GM21528 (cell line): ENCODE results near the gene PTPRN2.
"Not testable (repeated sequence)": the region's sequence is repeated elsewhere in the genome, so short reads cannot be mapped to it uniquely, and the experiment has no call there.

Experiments
- ATAC-seq: cut with Tn5 transposase; IDR thresholded peaks from one replicate; pipeline ENCODE4 v1.9.1; 2021; ENCODE audit warnings: mild to moderate bottlenecking, moderate library complexity; ENCODE audit not compliant: unreplicated experiment, low FRiP score

Gene PTPRN2

DNA sequence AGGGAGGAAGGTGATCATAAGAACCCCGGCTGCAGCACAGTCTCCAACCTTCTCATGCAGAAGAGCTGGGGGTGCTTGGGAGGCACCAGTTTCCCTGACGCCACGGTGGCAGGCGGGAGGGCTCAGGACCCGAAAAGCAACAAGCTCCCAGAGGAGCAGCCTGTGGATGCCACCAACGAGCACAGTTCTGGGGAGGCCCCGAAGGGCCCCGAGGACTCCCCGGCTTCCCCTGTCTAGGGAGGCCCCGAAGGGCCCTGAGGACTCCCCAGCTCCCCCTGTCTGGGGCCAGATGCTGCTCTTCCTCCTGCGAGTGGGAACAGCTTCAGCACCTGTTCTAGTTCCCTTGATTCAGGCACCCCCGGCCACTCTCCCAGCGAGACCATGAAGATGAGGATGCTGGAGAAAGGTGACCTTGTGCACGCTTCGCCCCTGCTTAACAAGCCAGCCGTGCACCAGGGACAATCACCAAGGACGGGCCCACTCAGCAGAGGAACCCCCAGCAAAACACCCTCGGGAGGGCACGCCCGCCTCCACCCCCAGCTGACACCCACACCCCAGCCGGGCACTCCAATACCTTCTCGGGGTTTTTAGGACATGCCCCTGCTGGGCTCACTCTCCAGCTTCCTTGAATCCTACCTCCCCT lies 112.5 kb downstream of the PTPRN2 start:
- ATAC-seq: no peak

DNA sequence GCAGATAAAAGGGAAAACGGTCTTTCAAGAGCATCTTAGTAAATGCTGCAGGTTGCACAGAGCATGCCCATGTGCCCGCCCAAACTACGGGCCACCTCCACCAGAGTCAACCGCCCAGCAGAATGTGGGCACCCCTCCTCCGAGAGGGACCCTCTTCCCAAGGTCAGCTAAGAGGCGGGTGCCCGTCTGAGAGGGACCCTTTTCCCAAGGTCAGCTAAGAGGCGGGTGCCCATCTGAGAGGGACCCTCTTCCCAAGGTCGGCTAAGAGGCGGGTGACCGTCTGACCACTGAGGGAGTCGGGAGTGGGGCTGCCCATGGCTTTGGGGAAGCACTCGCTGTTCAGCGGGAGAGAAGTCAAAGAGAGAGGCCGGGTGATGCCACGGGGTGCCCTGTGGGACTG lies 113.1 kb downstream of the PTPRN2 start:
- ATAC-seq: no peak

GRCh38 chr7:158473946-158474345 lies 113.7 kb downstream of the PTPRN2 start:
- ATAC-seq: no peak

DNA sequence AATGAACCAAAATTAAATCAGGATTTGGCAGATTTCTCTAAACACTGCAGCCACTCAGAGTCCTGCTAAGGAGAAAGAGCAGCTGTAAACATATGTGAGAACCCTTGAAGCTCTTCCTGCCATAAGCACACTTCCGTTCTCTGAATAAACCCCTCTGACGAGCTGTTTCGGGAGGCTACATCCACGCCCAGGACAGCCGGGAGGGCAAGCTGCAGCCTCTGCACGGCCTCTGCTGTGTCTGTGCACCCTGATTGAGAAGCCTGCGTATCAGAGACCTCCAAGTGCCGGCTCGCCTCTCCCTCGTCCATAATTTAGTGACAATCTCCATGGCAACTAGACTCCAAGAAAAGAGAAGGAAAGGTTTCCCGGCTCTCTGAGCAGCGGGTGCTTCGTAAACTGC lies 114.4 kb downstream of the PTPRN2 start:
- no peak for ATAC-seq

- no peak for ATAC-seq
These were observed 115.0 kb downstream of the PTPRN2 start for GRCh38 chr7:158472596-158472995.

GRCh38 chr7:158471716-158472115 lies 115.9 kb downstream of the PTPRN2 start:
- ATAC-seq: no peak

DNA sequence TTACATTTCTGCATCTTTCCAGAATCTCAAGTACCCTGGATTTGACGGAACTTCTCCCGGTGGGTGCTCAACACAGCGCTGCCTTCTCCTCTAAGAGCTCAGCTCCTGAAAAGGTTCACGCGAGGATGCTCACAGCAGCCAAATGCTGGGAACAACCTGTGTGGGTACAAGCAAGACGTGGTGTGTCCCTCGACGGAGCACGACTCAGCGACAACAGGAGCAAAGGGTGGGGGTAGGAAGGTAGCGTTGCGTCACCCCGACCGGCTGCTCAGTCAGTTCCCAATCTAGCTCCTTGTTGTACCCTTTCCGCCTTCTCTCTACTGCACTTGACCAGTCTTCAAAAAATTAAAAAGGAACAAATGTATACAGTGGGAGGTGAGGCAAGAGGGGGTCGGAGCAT lies 117.3 kb downstream of the PTPRN2 start:
- ATAC-seq: no peak

- no peak for ATAC-seq
These were observed 118.1 kb downstream of the PTPRN2 start for GRCh38 chr7:158469396-158470051.

DNA sequence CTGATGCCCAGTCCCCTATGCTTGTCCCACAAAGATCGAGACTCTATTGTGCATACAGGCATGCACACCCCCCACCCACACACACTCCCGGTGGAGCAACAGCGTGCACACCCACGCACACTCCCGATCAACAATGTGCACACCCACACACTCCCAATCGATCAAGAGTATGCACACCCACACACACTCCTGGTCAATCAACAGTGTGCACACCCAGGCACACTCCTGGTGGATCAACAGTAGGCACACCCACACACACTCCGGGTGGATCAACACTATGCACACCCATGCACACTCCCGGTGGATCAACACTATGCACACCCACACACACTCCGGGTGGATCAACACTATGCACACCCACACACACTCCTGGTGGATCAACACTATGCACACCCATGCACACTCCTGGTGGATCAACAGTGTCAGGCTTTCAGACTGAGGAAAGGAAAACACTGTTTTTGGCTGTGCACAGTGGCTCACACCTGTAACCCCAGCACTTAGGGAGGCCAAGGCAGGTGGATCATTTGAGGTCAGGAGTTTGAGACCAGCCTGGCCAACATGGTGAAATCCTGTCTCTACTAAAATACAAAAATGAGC lies 118.8 kb downstream of the PTPRN2 start:
- ATAC-seq: no peak

DNA sequence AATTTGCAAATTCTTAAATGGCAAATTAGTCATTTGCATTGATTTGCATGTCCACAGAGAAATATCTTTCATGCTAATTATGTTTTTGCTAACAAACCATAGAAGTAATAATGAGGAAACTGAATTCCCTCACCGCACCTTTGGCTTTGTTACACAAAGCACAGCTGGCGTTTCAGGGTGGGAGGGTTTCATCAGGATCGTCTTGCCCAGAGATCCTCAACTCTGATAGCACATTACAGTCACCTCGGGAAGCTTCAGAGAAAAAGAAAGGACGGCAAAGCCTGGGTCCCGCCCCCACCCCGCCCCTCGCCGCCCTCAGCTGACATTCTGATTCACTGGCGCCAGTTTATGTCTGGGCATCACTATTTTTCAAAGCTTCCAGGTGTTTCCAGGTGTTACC lies 119.4 kb downstream of the PTPRN2 start:
- ATAC-seq: no peak

- ATAC-seq: no peak
These were observed 120.1 kb downstream of the PTPRN2 start for GRCh38 chr7:158467562-158467961.

DNA sequence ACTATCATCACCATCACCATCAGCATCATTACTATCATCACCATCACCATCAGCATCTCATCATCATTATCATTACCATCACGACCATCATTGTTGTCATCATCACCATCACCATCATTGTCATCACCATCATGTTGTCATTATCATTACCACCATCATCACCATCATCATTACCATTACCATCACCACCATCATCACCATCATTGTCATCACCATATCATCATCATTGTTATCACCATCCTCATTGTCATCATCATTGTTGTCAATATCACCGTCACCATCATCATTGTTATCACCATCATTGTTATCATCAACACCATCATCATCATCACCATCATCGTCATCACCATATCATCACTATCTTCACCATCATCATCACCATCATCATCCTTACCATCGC lies 124.3 kb downstream of the PTPRN2 start:
- no peak for ATAC-seq

DNA sequence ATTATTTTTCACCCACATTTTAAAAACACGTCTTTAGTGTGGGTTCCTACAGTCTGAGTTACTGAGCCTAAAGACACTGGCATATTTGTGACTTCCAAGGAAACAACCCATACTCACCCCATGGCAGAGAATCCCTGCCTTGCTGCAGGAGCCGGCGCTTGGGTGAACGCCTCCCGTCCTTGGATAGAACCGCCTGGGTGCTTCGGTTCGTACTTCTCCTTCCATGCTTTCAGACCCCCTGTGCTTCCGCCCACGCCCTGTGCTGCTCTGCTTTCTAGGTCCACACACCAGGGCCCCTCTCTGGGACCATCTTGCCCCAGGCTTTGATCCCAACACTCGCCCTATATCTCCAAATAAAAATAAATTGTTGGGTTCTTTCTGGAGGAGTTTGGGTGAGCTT lies 125.8 kb downstream of the PTPRN2 start:
- no peak for ATAC-seq

DNA sequence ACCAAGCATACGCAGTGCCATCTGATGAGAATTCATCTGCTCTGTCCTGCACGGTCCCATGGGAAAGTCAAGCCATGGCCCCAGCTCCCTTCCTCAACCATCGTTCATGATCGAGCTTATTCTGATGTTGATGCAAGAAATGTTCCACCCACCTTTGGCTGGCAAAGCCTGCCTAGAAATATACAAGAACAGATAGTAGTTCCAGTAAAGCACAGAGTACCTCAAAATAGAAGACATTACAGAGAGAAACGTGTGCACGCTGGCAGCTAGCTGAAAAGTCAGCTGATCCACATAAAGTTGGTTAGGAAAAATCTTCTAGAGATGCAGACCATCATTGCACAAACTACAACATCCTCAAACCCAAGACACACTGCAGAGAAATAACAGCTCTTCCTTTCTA lies 127.0 kb downstream of the PTPRN2 start:
- no peak for ATAC-seq

DNA sequence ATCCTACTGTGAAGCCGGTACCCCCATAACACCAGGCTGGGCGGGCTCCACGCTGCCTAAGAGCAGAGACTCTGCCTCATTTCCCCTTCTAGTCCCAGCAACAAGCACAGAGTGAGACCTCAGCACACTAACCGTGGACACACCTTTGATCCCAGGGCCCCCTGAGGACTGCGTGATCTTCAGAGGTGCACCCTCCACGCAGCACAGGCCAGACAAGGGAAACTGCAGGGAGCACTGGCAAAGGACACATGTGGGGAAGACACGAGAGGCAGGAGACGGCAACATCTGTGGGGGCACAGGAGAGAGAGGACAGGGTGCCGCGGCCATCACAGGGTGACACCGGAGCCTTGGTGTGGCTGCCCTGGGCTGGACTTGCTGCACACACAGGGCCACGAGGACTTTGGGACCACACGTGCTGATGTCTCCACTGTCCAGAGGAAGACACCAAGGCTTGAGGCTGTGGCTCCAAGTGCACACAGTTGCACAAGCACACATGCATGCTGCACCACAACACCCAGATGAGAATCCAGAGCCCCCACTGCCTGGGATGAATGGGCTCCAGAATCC lies 128.8 kb downstream of the PTPRN2 start:
- no peak for ATAC-seq

- no peak for ATAC-seq
These were observed 129.5 kb downstream of the PTPRN2 start for GRCh38 chr7:158458096-158458495.

DNA sequence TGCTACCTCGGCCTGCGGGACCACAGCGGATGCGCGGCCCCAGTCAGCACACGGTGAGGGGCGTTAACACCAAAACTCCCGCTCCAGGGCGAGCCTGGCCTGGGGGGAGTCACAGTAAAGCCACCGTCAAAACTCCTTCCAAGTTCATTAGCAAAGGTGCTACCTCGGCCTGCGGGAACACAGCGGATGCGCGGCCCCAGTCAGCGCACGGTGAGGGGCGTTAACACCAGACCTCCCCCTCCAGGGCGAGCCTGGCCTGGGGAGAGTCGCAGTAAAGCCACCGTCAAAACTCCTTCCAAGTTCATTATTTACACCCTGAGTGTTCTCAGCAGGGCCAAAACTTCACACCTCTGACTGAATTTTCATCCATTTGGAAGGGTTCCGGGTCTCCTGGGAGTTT lies 130.0 kb downstream of the PTPRN2 start:
- not testable (repeated sequence) for ATAC-seq

DNA sequence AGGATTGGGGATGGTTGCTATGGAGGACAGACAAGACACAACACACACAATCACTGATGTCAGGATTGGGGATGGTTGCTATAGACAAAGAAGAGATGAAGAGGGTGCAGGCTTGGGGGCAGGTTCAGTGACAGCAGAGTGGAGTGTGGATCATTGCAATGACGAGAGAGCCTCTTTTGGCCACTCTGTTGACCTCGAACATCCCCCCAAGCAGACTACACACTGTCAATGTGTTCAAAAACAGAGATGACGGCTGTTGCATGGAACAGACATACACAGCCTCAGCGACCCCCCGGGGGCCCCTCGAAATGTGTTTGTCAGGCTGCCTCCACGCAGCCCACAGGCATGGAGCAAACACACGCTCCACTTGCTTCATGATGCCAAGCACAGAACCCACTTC lies 133.0 kb downstream of the PTPRN2 start:
- no peak for ATAC-seq

DNA sequence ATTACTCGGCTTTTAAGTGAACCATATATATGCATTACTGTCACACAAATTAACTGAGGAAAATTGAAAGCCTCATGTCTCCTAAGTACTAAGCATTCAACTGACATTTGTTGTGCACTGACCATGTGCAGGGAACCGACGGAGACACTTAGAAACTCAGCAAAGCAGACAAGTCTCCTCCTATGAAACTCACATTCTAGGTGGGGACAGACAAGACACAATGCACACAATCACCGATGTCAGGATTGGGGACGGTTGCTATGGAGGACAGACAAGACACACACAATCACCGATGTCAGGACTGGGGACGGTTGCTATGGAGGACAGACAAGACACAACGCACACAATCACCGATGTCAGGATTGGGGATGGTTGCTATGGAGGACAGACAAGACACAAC lies 134.0 kb downstream of the PTPRN2 start:
- no peak for ATAC-seq

DNA sequence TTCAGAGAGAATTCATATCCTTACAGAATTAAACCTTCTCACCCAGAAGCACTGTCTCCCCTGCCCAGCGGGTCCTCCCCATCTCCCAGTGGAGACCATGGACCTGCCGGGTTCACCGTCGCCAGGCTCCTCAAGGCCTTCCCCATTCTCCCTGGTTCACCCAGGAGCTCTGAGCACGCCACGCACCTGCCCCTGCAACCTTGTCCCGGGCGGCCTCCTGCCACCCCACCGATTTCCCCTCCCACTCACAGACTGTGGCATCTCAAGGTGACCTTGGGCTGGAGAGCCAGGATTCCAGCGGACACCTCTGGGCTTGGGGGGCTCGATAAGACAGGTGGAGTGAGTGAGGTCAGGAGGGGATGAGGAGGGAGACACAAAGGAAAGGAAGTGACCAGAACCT lies 135.3 kb downstream of the PTPRN2 start:
- no peak for ATAC-seq

DNA sequence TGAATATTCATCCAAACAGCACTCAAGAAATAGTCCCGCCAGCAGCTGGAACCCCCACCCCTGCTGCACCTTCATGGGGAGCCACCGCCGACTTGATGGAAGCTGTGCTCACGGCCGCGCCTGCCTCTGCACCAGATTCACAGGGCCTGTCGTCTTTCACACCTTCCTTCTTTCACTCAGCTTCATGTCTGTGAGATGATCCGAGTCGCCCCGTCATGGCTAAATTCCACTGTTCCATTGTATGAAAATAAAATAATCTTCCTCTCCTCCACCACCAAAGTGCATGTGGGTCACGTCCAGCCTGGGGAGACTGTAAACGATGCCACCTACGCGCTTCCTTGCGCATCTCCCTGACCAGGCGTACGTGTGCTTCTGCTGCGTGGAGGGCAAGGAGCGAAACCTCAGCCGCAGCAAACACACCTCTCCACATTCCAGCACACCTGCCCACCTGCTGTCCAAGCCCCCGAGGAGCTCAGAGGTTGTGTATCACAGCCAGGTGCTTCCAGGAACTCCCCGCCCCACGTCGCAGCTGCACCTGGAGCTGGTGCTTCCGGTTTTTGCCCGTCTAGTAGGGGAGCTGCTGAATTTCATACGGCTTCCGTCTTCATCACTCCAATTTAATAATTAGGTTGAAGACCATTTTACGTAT lies 137.0 kb downstream of the PTPRN2 start:
- ATAC-seq: no peak
